Measurements from ENCODE around the gene TCF4.

DNA sequence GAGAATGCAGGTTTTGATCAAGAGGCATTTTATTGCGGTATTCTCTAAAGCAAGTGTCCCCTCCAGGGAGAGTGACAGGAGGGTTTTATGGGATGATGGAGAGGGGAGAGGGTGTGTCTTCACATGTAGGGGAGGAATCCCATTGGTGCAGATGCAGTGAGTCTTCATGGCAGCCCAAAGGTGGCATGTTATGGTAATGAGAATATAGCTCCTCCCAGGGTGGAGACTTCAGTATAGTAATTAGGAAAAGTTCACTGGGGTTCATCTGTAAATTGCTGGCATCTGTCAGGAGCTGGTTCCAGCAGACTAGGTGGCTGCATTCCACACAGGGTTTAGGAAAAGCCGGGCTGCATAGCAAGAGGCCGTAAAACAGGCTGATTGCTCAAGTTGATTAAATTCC is 398.0 kb downstream of the TCF4 start:
- TF ChIP-seq CTCF (IDR thresholded peaks at IDR 0.05; ENCODE audit: low read depth, low read length, missing input control) (no peak), ATF3 (IDR thresholded peaks at IDR 0.05) (no peak), TAF1 (conservative IDR thresholded peaks at IDR 0.05) (no peak), SP1 (IDR thresholded peaks at IDR 0.05) (no peak), MAX (IDR thresholded peaks at IDR 0.05) (no peak), RAD21 (IDR thresholded peaks at IDR 0.05) (no peak), EGR1 (IDR thresholded peaks at IDR 0.05; ENCODE audit: low read depth in 2 of 2) (no peak), GABPA (IDR thresholded peaks at IDR 0.05 in 1 of 2, conservative IDR thresholded peaks at IDR 0.05 in 1 of 2) (no peak)
- TF ChIP-seq, protein P1, sequence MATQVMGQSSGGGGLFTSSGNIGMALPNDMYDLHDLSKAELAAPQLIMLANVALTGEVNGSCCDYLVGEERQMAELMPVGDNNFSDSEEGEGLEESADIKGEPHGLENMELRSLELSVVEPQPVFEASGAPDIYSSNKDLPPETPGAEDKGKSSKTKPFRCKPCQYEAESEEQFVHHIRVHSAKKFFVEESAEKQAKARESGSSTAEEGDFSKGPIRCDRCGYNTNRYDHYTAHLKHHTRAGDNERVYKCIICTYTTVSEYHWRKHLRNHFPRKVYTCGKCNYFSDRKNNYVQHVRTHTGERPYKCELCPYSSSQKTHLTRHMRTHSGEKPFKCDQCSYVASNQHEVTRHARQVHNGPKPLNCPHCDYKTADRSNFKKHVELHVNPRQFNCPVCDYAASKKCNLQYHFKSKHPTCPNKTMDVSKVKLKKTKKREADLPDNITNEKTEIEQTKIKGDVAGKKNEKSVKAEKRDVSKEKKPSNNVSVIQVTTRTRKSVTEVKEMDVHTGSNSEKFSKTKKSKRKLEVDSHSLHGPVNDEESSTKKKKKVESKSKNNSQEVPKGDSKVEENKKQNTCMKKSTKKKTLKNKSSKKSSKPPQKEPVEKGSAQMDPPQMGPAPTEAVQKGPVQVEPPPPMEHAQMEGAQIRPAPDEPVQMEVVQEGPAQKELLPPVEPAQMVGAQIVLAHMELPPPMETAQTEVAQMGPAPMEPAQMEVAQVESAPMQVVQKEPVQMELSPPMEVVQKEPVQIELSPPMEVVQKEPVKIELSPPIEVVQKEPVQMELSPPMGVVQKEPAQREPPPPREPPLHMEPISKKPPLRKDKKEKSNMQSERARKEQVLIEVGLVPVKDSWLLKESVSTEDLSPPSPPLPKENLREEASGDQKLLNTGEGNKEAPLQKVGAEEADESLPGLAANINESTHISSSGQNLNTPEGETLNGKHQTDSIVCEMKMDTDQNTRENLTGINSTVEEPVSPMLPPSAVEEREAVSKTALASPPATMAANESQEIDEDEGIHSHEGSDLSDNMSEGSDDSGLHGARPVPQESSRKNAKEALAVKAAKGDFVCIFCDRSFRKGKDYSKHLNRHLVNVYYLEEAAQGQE (IDR thresholded peaks at IDR 0.05) = no peak
